ENCODE data around the gene SNX1.

The SNX1 gene

GRCh38 chr15:64187396-64188191, 91.8 kb downstream of the SNX1 start:
- TF ChIP-seq POLR2AphosphoS5 (IDR thresholded peaks at IDR 0.05; ENCODE audit: low read depth, low read length) = no peak
- no peak for TF ChIP-seq FOXP2 (optimal IDR thresholded peaks at IDR 0.05; ENCODE audit: borderline replicate concordance, extremely low read depth, extremely low read length, insufficient read depth)
- TF ChIP-seq TAF1 (IDR thresholded peaks at IDR 0.05; ENCODE audit: borderline replicate concordance, insufficient read depth, low read length) = no peak
- TF ChIP-seq REST (IDR thresholded peaks at IDR 0.05; ENCODE audit: insufficient read depth in 1 of 2, low read depth in 2 of 2, low read length in 2 of 2) = no peak
- TF ChIP-seq SIN3A (IDR thresholded peaks at IDR 0.05; ENCODE audit: borderline replicate concordance, insufficient read depth, low read length) = no peak

All from PFSK-1 (cell line).